Osteocyte (in vitro differentiated cells): Measurements from ENCODE around the gene KASH5. TPM values are rescaled to one million over a fixed set of nuclear protein-coding genes. Genes with fewer than 3 reads are reported as not detected.

Source experiments
- DNase-seq: peaks from one replicate; pipeline ENCODE4 v3.0.0; 2021; ENCODE audit warnings: mixed read lengths; ENCODE audit not compliant: unreplicated experiment; ENCODE audit errors: extremely low spot score
- H3K27ac Mint-ChIP-seq: one replicate; pipeline ENCODE4 v1.8.0; 2021; ENCODE audit warnings: mild to moderate bottlenecking, mixed read lengths; ENCODE audit not compliant: unreplicated experiment
- H3K27me3 Mint-ChIP-seq: one replicate; pipeline ENCODE4 v1.8.0; 2021; ENCODE audit warnings: mixed read lengths; ENCODE audit not compliant: unreplicated experiment
- H3K36me3 Mint-ChIP-seq: one replicate; pipeline ENCODE4 v1.8.0; 2021; ENCODE audit warnings: mixed read lengths; ENCODE audit not compliant: unreplicated experiment
- H3K4me1 Mint-ChIP-seq: one replicate; pipeline ENCODE4 v1.8.0; 2021; ENCODE audit warnings: mixed read lengths; ENCODE audit not compliant: unreplicated experiment
- H3K4me3 Mint-ChIP-seq: one replicate; pipeline ENCODE4 v1.8.0; 2021; ENCODE audit warnings: mild to moderate bottlenecking, moderate library complexity, mixed read lengths; ENCODE audit not compliant: unreplicated experiment
- H3K9me3 Mint-ChIP-seq: one replicate; pipeline ENCODE4 v1.8.0; 2021; ENCODE audit warnings: mixed read lengths; ENCODE audit not compliant: unreplicated experiment
- CTCF ChIP-seq: fragments of 200-600 bp; sonication (generic); IDR thresholded peaks from 2 replicates; pipeline ENCODE4 v1.5.0; 2021; ENCODE audit warnings: antibody characterized with exemption, mild to moderate bottlenecking, moderate library complexity
- total RNA-seq: library from RNA; stranded (reverse); gene quantifications from 2 replicates; pipeline ENCODE4 v1.2.1, GENCODE V29; 2021

Gene KASH5
- total RNA-seq, 1 donor from 2014 or later, result not detected

- Mint-ChIP-seq H3K36me3 (peaks cover 45% of the 10 kb centered on the region), H3K4me3 (no peak overlapping the region), H3K27ac (no peak overlapping the region), H3K27me3 (no peaks in the 10 kb centered on the region), H3K4me1 (peaks cover 3% of the 10 kb centered on the region), H3K9me3 (no peaks in the 10 kb centered on the region)
- TF ChIP-seq CTCF, result no peak
- DNase-seq, result no peak
Observed at GRCh38 chr19:49340865-49341718, 47.0 kb upstream of the KASH5 start.

- Mint-ChIP-seq H3K27me3 (no peaks in the 10 kb centered on the region), H3K36me3 (peaks cover 51% of the 10 kb centered on the region), H3K9me3 (no peaks in the 10 kb centered on the region), H3K4me3 (no peak overlapping the region), H3K4me1 (peaks cover 3% of the 10 kb centered on the region), H3K27ac (no peak overlapping the region)
- no peak for TF ChIP-seq CTCF
- no peak for DNase-seq
Observed at GRCh38 chr19:49342291-49342721, 45.7 kb upstream of the KASH5 start.

GRCh38 chr19:49343123-49343522 lies 44.9 kb upstream of the KASH5 start:
- Mint-ChIP-seq H3K4me1 (peaks cover 3% of the 10 kb centered on the region), H3K36me3 (peaks cover 55% of the 10 kb centered on the region), H3K9me3 (no peaks in the 10 kb centered on the region), H3K27ac (no peak overlapping the region), H3K4me3 (no peak overlapping the region), H3K27me3 (no peaks in the 10 kb centered on the region)
- no peak for DNase-seq
- TF ChIP-seq CTCF, result no peak

- Mint-ChIP-seq H3K4me1 (peaks cover 3% of the 10 kb centered on the region), H3K36me3 (peaks cover 64% of the 10 kb centered on the region), H3K27ac (no peak overlapping the region), H3K4me3 (no peak overlapping the region), H3K27me3 (no peaks in the 10 kb centered on the region), H3K9me3 (no peaks in the 10 kb centered on the region)
- no peak for DNase-seq
- TF ChIP-seq CTCF, result no peak
Observed at GRCh38 chr19:49344505-49345423, 43.3 kb upstream of the KASH5 start.

- Mint-ChIP-seq H3K27ac (no peak overlapping the region), H3K27me3 (no peaks in the 10 kb centered on the region), H3K9me3 (no peaks in the 10 kb centered on the region), H3K36me3 (peaks cover 67% of the 10 kb centered on the region), H3K4me3 (no peak overlapping the region), H3K4me1 (no peaks in the 10 kb centered on the region)
- DNase-seq, result no peak
- no peak for TF ChIP-seq CTCF
Observed at GRCh38 chr19:49347191-49347590, 40.9 kb upstream of the KASH5 start.
